ENCODE measurements around the gene PFDN6. TPM values are rescaled to one million over a fixed set of nuclear protein-coding genes. Genes with fewer than 3 reads are reported as not detected.
A peak's percentile ranks its signal among the peaks of the same experiment; 100 is the strongest.

Gene PFDN6
- total RNA-seq, 1 experiment from 2014 or later: 153 TPM

DNA sequence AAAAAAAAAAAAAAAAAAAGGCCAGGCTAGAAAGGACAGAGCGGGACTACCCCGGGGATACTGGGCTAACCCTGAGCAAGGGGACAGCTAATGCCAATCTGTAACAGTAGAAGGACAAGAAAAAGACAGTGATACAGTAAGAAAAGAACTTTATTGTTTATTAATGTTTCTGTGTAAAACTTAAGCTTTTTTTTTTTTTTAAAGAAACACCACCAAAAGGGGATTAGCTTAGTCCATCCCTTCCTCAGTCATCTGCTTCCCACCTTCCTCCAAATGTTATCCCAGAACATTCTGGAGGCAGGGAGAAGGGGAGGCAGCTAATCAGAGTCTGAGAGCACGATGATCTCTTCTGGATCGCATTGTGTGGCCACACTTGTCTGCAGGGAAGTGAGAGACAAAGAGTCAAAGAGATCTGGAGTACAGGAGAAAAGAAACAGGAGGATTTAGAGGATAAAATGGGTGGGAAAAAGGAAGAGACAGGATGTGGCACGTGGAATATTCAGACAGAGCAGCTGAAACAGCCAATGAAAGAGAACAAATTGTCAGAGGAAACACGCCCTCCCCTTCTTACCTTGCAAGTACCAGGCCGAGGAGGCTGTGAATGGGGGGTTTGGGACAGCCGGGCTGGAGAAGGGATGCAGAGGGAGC is 29.1 kb downstream of the PFDN6 start:
- H3K27me3 ChIP-seq (ENCODE audit: low read length): no peaks in the 10 kb centered on the region
- no peaks in the 10 kb centered on the region for H3K9me3 ChIP-seq (ENCODE audit: low read length)
- DNase-seq: no peak
- peak overlapping the region; percentile 64 for H2AFZ ChIP-seq (ENCODE audit: low read length)
- H3K27ac ChIP-seq (ENCODE audit: low read length): peak overlapping the region; percentile 57
- peak overlapping the region; percentile 85 for H3K4me2 ChIP-seq (ENCODE audit: low read length)
- TF ChIP-seq, protein P1, sequence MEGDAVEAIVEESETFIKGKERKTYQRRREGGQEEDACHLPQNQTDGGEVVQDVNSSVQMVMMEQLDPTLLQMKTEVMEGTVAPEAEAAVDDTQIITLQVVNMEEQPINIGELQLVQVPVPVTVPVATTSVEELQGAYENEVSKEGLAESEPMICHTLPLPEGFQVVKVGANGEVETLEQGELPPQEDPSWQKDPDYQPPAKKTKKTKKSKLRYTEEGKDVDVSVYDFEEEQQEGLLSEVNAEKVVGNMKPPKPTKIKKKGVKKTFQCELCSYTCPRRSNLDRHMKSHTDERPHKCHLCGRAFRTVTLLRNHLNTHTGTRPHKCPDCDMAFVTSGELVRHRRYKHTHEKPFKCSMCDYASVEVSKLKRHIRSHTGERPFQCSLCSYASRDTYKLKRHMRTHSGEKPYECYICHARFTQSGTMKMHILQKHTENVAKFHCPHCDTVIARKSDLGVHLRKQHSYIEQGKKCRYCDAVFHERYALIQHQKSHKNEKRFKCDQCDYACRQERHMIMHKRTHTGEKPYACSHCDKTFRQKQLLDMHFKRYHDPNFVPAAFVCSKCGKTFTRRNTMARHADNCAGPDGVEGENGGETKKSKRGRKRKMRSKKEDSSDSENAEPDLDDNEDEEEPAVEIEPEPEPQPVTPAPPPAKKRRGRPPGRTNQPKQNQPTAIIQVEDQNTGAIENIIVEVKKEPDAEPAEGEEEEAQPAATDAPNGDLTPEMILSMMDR (conservative IDR thresholded peaks at IDR 0.05; ENCODE audit: low read depth, low read length): no peak
- TF ChIP-seq EZH2 (IDR thresholded peaks at IDR 0.05; ENCODE audit: low read length, unreplicated experiment): no peak
- no peak for TF ChIP-seq EZH2phosphoT487 (IDR thresholded peaks at IDR 0.05; ENCODE audit: borderline replicate concordance, low read length)
- intact Hi-C loops (cut with micrococcal nuclease): no loop called here
- ChIA-PET POLR2A (ENCODE audit: unreplicated experiment) (interaction anchor here (0.6 to 1.0 kb wide), 4 partner anchors 19 to 1777 kb away, joined by 3 to 22 read pairs (median 10); no protein-coding TSS in a partner anchor), CTCF (interaction anchor here (0.6 to 1.1 kb wide), 5 partner anchors 19 to 90 kb away, joined by 3 to 18 read pairs (median 5); partner anchors contain the start of gene B3GALT4)
- H3K36me3 ChIP-seq (ENCODE audit: low read depth, low read length): peaks cover 12% of the 10 kb centered on the region; the same call in 1 of the 2 replicates
- peak overlapping the region; percentile 36 for H3K9ac ChIP-seq (ENCODE audit: low read length)
- ATAC-seq: no peak
- H3F3A ChIP-seq (ENCODE audit: low read length, unreplicated experiment): no peaks in the 10 kb centered on the region
- no TSS peak for BruUV-seq (replicated peaks)
- H3K79me2 ChIP-seq (ENCODE audit: low read length): peaks cover 42% of the 10 kb centered on the region
- no peaks in the 10 kb centered on the region for H4K20me1 ChIP-seq (ENCODE audit: low read length)
- peak overlapping the region; percentile 72 for H3K4me3 ChIP-seq (ENCODE audit: low read length)
- peaks cover 56% of the 10 kb centered on the region for H3K4me1 ChIP-seq (ENCODE audit: insufficient read depth, low read length)
- no peaks in the 10 kb centered on the region for H3K9me2 ChIP-seq (replicated peaks; ENCODE audit: low read length)

- H3K9me3 ChIP-seq (ENCODE audit: low read length): no peaks in the 10 kb centered on the region
- peaks cover 38% of the 10 kb centered on the region for H3K79me2 ChIP-seq (ENCODE audit: low read length)
- intact Hi-C loops (cut with micrococcal nuclease): no loop called here
- no peaks in the 10 kb centered on the region for H3F3A ChIP-seq (ENCODE audit: low read length, unreplicated experiment)
- peaks cover 12% of the 10 kb centered on the region; the same call in 1 of the 2 replicates for H3K36me3 ChIP-seq (ENCODE audit: low read depth, low read length)
- ChIA-PET CTCF (no interaction called here), POLR2A (ENCODE audit: unreplicated experiment) (interaction anchor here (0.7 kb wide), 1 partner anchor 16 kb away, joined by 3 read pairs; no protein-coding TSS in a partner anchor)
- H3K4me3 ChIP-seq (ENCODE audit: low read length): peak overlapping the region; percentile 95
- H3K27me3 ChIP-seq (ENCODE audit: low read length): no peaks in the 10 kb centered on the region
- TF ChIP-seq EZH2 (IDR thresholded peaks at IDR 0.05; ENCODE audit: low read length, unreplicated experiment) (no peak), EZH2phosphoT487 (IDR thresholded peaks at IDR 0.05; ENCODE audit: borderline replicate concordance, low read length) (no peak)
- TF ChIP-seq, protein P1 (conservative IDR thresholded peaks at IDR 0.05; ENCODE audit: low read depth, low read length): no peak
- no peak overlapping the region for H2AFZ ChIP-seq (ENCODE audit: low read length)
- no peaks in the 10 kb centered on the region for H4K20me1 ChIP-seq (ENCODE audit: low read length)
- DNase-seq (no peak), ATAC-seq (no peak)
- H3K9me2 ChIP-seq (replicated peaks; ENCODE audit: low read length): no peaks in the 10 kb centered on the region
- peaks cover 56% of the 10 kb centered on the region for H3K4me1 ChIP-seq (ENCODE audit: insufficient read depth, low read length)
- H3K27ac ChIP-seq (ENCODE audit: low read length): peak overlapping the region; percentile 86
- H3K9ac ChIP-seq (ENCODE audit: low read length): peak overlapping the region; percentile 46
- H3K4me2 ChIP-seq (ENCODE audit: low read length): peak overlapping the region; percentile 96
- BruUV-seq (replicated peaks): no TSS peak
These were observed 30.5 kb downstream of the PFDN6 start for GRCh38 chr6:33319939-33320314.
